C4-2B (cell line): ENCODE results near the gene HMGN4.

ENCODE experiments used
- ZFX ChIP-seq: fragments of 450-650 bp; IDR thresholded peaks from 2 replicates; pipeline ENCODE4 v1.6.1; 2017
- TF ChIP-seq, protein P1 (sequence below): fragments of 450-650 bp; conservative IDR thresholded peaks from 2 replicates; pipeline ENCODE4 v1.5.1; 2017; ENCODE audit warnings: mild to moderate bottlenecking

GRCh38 chr6:26581164-26581915, 43.2 kb downstream of the HMGN4 start:
- TF ChIP-seq, protein P1, sequence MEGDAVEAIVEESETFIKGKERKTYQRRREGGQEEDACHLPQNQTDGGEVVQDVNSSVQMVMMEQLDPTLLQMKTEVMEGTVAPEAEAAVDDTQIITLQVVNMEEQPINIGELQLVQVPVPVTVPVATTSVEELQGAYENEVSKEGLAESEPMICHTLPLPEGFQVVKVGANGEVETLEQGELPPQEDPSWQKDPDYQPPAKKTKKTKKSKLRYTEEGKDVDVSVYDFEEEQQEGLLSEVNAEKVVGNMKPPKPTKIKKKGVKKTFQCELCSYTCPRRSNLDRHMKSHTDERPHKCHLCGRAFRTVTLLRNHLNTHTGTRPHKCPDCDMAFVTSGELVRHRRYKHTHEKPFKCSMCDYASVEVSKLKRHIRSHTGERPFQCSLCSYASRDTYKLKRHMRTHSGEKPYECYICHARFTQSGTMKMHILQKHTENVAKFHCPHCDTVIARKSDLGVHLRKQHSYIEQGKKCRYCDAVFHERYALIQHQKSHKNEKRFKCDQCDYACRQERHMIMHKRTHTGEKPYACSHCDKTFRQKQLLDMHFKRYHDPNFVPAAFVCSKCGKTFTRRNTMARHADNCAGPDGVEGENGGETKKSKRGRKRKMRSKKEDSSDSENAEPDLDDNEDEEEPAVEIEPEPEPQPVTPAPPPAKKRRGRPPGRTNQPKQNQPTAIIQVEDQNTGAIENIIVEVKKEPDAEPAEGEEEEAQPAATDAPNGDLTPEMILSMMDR = no peak
- no peak for TF ChIP-seq ZFX
